ENCODE results near the gene PHC3. TPM values are rescaled to one million over a fixed set of nuclear protein-coding genes. Genes with fewer than 3 reads are reported as not detected.
A peak's percentile ranks its signal among the peaks of the same experiment; 100 is the strongest.

Gene PHC3
- total and polyA plus RNA-seq, 2 of the 13 experiments (the other 11 are each of a cell fraction or from before 2014, with no cell fraction given) = 24.1 to 49.0 TPM

DNA sequence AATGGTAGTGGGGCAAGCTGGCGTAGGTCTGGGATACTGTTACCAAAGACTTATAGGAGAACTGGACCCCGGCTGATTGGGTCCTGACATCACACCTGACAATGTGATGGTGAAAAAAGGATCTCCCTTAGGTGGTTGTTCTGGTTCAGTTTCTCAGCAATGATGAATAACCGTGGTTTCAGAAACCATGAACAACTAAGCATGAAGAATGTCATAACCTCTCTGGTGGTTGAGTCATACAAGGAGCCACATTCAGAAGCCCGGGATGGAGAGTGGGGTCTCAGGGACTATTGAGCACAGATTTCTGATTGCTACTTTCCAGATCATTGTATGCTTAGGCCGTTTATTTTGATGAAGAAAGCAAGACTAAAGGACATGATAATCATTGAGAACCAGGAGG lies 126.3 kb downstream of the PHC3 start (continued):
- TF ChIP-seq, protein P1, sequence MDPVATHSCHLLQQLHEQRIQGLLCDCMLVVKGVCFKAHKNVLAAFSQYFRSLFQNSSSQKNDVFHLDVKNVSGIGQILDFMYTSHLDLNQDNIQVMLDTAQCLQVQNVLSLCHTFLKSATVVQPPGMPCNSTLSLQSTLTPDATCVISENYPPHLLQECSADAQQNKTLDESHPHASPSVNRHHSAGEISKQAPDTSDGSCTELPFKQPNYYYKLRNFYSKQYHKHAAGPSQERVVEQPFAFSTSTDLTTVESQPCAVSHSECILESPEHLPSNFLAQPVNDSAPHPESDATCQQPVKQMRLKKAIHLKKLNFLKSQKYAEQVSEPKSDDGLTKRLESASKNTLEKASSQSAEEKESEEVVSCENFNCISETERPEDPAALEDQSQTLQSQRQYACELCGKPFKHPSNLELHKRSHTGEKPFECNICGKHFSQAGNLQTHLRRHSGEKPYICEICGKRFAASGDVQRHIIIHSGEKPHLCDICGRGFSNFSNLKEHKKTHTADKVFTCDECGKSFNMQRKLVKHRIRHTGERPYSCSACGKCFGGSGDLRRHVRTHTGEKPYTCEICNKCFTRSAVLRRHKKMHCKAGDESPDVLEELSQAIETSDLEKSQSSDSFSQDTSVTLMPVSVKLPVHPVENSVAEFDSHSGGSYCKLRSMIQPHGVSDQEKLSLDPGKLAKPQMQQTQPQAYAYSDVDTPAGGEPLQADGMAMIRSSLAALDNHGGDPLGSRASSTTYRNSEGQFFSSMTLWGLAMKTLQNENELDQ (CRISPR knock-in tag; IDR thresholded peaks at IDR 0.05; ENCODE audit: borderline replicate concordance) = no peak
- TF ChIP-seq, protein P2, sequence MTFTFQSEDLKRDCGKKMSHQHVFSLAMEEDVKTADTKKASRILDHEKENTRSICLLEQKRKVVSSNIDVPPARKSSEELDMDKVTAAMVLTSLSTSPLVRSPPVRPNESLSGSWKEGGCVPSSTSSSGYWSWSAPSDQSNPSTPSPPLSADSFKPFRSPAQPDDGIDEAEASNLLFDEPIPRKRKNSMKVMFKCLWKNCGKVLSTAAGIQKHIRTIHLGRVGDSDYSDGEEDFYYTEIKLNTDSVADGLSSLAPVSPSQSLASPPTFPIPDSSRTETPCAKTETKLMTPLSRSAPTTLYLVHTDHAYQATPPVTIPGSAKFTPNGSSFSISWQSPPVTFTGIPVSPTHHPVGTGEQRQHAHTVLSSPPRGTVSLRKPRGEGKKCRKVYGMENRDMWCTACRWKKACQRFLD (CRISPR knock-in tag; IDR thresholded peaks at IDR 0.05; ENCODE audit: borderline replicate concordance) = no peak

DNA sequence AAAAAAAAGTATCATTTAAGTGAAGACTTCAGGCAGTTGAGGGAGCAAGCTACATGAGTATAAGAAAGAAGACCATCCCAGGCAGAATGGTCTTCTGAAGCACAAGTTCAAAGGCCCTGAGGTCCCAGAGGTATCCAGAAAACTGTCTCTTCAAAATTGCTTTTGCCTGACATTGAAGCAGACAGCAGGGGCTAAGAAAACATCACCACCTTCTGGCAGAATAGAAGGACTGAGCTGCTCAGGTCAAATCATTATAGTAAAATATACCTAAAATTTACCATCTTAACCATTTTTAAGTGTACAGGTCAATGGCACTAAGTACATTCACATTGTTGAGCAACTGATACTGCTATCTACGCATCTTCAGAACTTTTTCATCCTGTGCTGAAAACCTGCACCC lies 127.3 kb downstream of the PHC3 start:
- DNase-seq (ENCODE audit: low spot score) = no peak
- peak; percentile 37 for FAIRE-seq
- CTCF ChIA-PET (ENCODE audit: low intra/inter-chr PET ratio, low total read pairs) = interaction anchor here (1.6 kb wide), 1 partner anchor 191 kb away, joined by 6 read pairs; no protein-coding TSS in a partner anchor
- in situ Hi-C loops (cut with HindIII; ENCODE audit: extremely low pct_ligation_motif_present, low pct_unique_long_range_greater_than_20kb) = no loop called here
- 0 out of 2 replicates have a peak, but pooled peaks cover 2% of the 10 kb centered on the region for H4K20me1 ChIP-seq (ENCODE audit: insufficient read depth, low read length)
- no peaks in the 10 kb centered on the region for H3K27me3 ChIP-seq (ENCODE audit: control insufficient read depth in 1 of 2, insufficient read depth in 2 of 2, low read length in 2 of 2)
- H3K9me3 ChIP-seq (ENCODE audit: low read length) = no peaks in the 10 kb centered on the region
- peak; percentile 68 for ATAC-seq
- H3K9ac ChIP-seq (ENCODE audit: insufficient read depth, low read depth, low read length) = no peak overlapping the region
- TF ChIP-seq NKX3-1 (CRISPR knock-in tag; IDR thresholded peaks at IDR 0.05) = no peak
- TF ChIP-seq TCF12 (IDR thresholded peaks at IDR 0.05) = no peak
- no peak for TF ChIP-seq TCF12 (CRISPR knock-in tag; IDR thresholded peaks at IDR 0.05)
- TF ChIP-seq ZNF766 (CRISPR knock-in tag; IDR thresholded peaks at IDR 0.05; ENCODE audit: borderline replicate concordance) = no peak
- no peak for TF ChIP-seq ZNF670 (CRISPR knock-in tag; IDR thresholded peaks at IDR 0.05; ENCODE audit: borderline replicate concordance)
- TF ChIP-seq STAG1 (CRISPR knock-in tag; IDR thresholded peaks at IDR 0.05) = peak; percentile 52
- TF ChIP-seq SMC3 (IDR thresholded peaks at IDR 0.05; ENCODE audit: low read length) = peak; percentile 33; the same call in 1 of the 2 replicates
- no peak for TF ChIP-seq ISL2 (CRISPR knock-in tag; IDR thresholded peaks at IDR 0.05)
- no peak for TF ChIP-seq NFKBIZ (CRISPR knock-in tag; IDR thresholded peaks at IDR 0.05)
- peak; percentile 18; the same call in 1 of the 2 replicates for TF ChIP-seq RAD21 (CRISPR knock-in tag; IDR thresholded peaks at IDR 0.05)
- TF ChIP-seq, protein P3, sequence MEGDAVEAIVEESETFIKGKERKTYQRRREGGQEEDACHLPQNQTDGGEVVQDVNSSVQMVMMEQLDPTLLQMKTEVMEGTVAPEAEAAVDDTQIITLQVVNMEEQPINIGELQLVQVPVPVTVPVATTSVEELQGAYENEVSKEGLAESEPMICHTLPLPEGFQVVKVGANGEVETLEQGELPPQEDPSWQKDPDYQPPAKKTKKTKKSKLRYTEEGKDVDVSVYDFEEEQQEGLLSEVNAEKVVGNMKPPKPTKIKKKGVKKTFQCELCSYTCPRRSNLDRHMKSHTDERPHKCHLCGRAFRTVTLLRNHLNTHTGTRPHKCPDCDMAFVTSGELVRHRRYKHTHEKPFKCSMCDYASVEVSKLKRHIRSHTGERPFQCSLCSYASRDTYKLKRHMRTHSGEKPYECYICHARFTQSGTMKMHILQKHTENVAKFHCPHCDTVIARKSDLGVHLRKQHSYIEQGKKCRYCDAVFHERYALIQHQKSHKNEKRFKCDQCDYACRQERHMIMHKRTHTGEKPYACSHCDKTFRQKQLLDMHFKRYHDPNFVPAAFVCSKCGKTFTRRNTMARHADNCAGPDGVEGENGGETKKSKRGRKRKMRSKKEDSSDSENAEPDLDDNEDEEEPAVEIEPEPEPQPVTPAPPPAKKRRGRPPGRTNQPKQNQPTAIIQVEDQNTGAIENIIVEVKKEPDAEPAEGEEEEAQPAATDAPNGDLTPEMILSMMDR (CRISPR knock-in tag; IDR thresholded peaks at IDR 0.05) = peak; percentile 36
- TF ChIP-seq ZNF607 (CRISPR knock-in tag; IDR thresholded peaks at IDR 0.05; ENCODE audit: borderline replicate concordance) = no peak
- no peak overlapping the region for H2AFZ ChIP-seq (ENCODE audit: low read length)
- H3K79me2 ChIP-seq (ENCODE audit: insufficient read depth, low read length) = no peaks in the 10 kb centered on the region
- no TSS peak for BruUV-seq (replicated peaks)
- WGBS (ENCODE audit: low lambda C conversion rate) = 100% methylated on average over 1 of the region's 1 CpG
- no peak overlapping the region for H3K4me2 ChIP-seq (ENCODE audit: low read depth, low read length)
- intact Hi-C loops (cut with micrococcal nuclease; ENCODE audit: unreplicated experiment) = loop anchor here (1.0 kb wide), 1 partner anchor 191 kb away; no protein-coding TSS in a partner anchor
- no peak overlapping the region for H3K27ac ChIP-seq (ENCODE audit: extremely low read length, insufficient read depth, low read length)
- H3K4me1 ChIP-seq (ENCODE audit: insufficient read depth, low read length) = no peaks in the 10 kb centered on the region
- H3K4me3 ChIP-seq (replicated peaks in 1 of 3; ENCODE audit: insufficient read depth in 1 of 3, low read depth in 2 of 3, low read length in 3 of 3) = no peak overlapping the region
- no peaks in the 10 kb centered on the region for H3K36me3 ChIP-seq (replicated peaks in 1 of 2; ENCODE audit: control insufficient read depth in 1 of 2, insufficient read depth in 2 of 2, low read length in 2 of 2)
- POLR2A ChIA-PET = no interaction called here
